A549 (cell line): ENCODE data around the gene RPH3AL. TPM values are rescaled to one million over a fixed set of nuclear protein-coding genes. Genes with fewer than 3 reads are reported as not detected.

Source experiments
- ATAC-seq, 2 experiments: fragments of 200-7000 bp in 1 of 2; fragments of >200 bp in 1 of 2; cut with Nextera tagmentation in 1 of 2; cut with Tn5 transposase in 1 of 2; 3 replicates each; pipeline versions ENCODE4 v1.8.0 to v1.9.1; 2018 to 2020; ENCODE audit warnings: mild to moderate bottlenecking in 1 of 2, moderate library complexity in 1 of 2
- CTCF ChIA-PET: fragments of 300-600 bp; sonication (Branson Sonifier 250); formaldehyde crosslinking; extraction: SDS; loops from one replicate; lab custom pipeline; 2021; ENCODE audit warnings: antibody characterized with exemption, inconsistent platforms; lab: Yijun Ruan, JAX
- POLR2A ChIA-PET: fragments of 350-600 bp; formaldehyde crosslinking; extraction: SDS; loops from one replicate; lab custom pipeline; 2021; ENCODE audit warnings: antibody characterized with exemption, inconsistent platforms; lab: Yijun Ruan, JAX
- DNase-seq, 2 experiments: peaks; one replicate each; pipeline versions ENCODE4 v3.0.0 to v3.0.0-alpha.2; 2011 to 2016; ENCODE audit warnings: low read depth in 1 of 2, low spot score in 1 of 2
- FAIRE-seq: peaks from 2 replicates; lab custom pipeline; 2011; peaks lifted over from hg19 to GRCh38; lab: Jason Lieb, UNC
- H3K27ac ChIP-seq, 2 experiments: fragments of >200 bp; sonication (Bioruptor Twin); formaldehyde crosslinking; 3 replicates each; pipeline ENCODE4 v1.5.1; 2016 to 2017
- H3K4me1 ChIP-seq: fragments of >200 bp; sonication (Bioruptor Twin); formaldehyde crosslinking; 3 replicates; pipeline ENCODE4 v1.6.1; 2016
- H3K4me2 ChIP-seq: fragments of >200 bp; sonication (Bioruptor Twin); formaldehyde crosslinking; 3 replicates; pipeline ENCODE4 v1.6.1; 2016
- H3K4me3 ChIP-seq: fragments of >200 bp; sonication (Bioruptor Twin); formaldehyde crosslinking; 3 replicates; pipeline ENCODE4 v1.5.1; 2016
- H3K9me3 ChIP-seq: fragments of >200 bp; sonication (Bioruptor Twin); formaldehyde crosslinking; 3 replicates; pipeline ENCODE4 v1.6.1; 2016
- ATOH8 ChIP-seq: fragments of 250-450 bp; sonication (Bioruptor Pico); IDR thresholded peaks from 2 replicates; pipeline ENCODE4 v1.5.0; 2020; ENCODE audit warnings: low read depth, mild to moderate bottlenecking, moderate library complexity
- CBX2 ChIP-seq: fragments of 200-600 bp; sonication (generic); IDR thresholded peaks from 2 replicates; pipeline ENCODE4 v1.6.1; 2016; ENCODE audit warnings: low read depth, mild to moderate bottlenecking, borderline replicate concordance
- CEBPB ChIP-seq, 2 experiments: fragments of >200 bp in 1 of 2; sonication (Bioruptor Twin) in 1 of 2; formaldehyde crosslinking in 1 of 2; IDR thresholded peaks; 2 replicates each; pipeline ENCODE4 v1.6.1; 2012 to 2016
- CTCF ChIP-seq: fragments of >200 bp; sonication (Bioruptor Twin); formaldehyde crosslinking; IDR thresholded peaks from 3 replicates; pipeline ENCODE4 v1.5.1; 2016
- EHF ChIP-seq: fragments of 250-450 bp; sonication (Bioruptor Pico); IDR thresholded peaks from 2 replicates; pipeline ENCODE4 v1.5.0; 2020; ENCODE audit warnings: mild to moderate bottlenecking
- EHMT2 ChIP-seq: fragments of 200-600 bp; sonication (generic); IDR thresholded peaks from 2 replicates; pipeline ENCODE4 v1.6.1; 2016; ENCODE audit warnings: antibody characterized with exemption, low read depth, mild to moderate bottlenecking, moderate library complexity
- ELK1 ChIP-seq: fragments of 150-350 bp; IDR thresholded peaks from 2 replicates; pipeline ENCODE4 v1.6.1; 2014; ENCODE audit warnings: low read depth, mild to moderate bottlenecking, low read length
- FOSB ChIP-seq: fragments of 250-450 bp; sonication (Bioruptor Pico); IDR thresholded peaks from 2 replicates; pipeline ENCODE4 v1.5.0; 2020; ENCODE audit warnings: mild to moderate bottlenecking, moderate library complexity
- GATA3 ChIP-seq: IDR thresholded peaks from 2 replicates; pipeline ENCODE4 v1.6.1; 2012; ENCODE audit warnings: borderline replicate concordance
- HDAC2 ChIP-seq: fragments of 200-600 bp; sonication (generic); IDR thresholded peaks from 2 replicates; pipeline ENCODE4 v1.6.1; 2016
- HES2 ChIP-seq: fragments of >200 bp; sonication (Bioruptor Twin); formaldehyde crosslinking; IDR thresholded peaks from 2 replicates; pipeline ENCODE4 v1.6.1; 2016
- HOXA7 ChIP-seq: fragments of 250-450 bp; sonication (Bioruptor Pico); IDR thresholded peaks from 2 replicates; pipeline ENCODE4 v1.5.0; 2020; ENCODE audit warnings: mild to moderate bottlenecking, moderate library complexity
- HOXB13 ChIP-seq: fragments of 250-450 bp; sonication (Bioruptor Pico); IDR thresholded peaks from 2 replicates; pipeline ENCODE4 v1.5.0; 2020; ENCODE audit warnings: low read depth, mild to moderate bottlenecking, moderate library complexity
- JUN ChIP-seq, 2 experiments: fragments of >200 bp; sonication (Bioruptor Twin); formaldehyde crosslinking; IDR thresholded peaks; 2 replicates in 1 of 2; 3 replicates in 1 of 2; pipeline ENCODE4 v1.6.1; 2016 to 2017
- JUNB ChIP-seq: fragments of >200 bp; sonication (Bioruptor Twin); formaldehyde crosslinking; IDR thresholded peaks from 2 replicates; pipeline ENCODE4 v1.6.1; 2016
- KDM1A ChIP-seq: fragments of 200-600 bp; sonication (generic); IDR thresholded peaks from 2 replicates; pipeline ENCODE4 v1.6.1; 2016; ENCODE audit warnings: low read depth, mild to moderate bottlenecking
- KDM5A ChIP-seq: fragments of 200-600 bp; sonication (generic); IDR thresholded peaks from 2 replicates; pipeline ENCODE4 v1.6.1; 2016; ENCODE audit warnings: antibody characterized with exemption, mild to moderate bottlenecking
- MYC ChIP-seq: IDR thresholded peaks from 2 replicates; pipeline ENCODE4 v1.6.1; 2012; ENCODE audit warnings: mild to moderate bottlenecking, inconsistent platforms, low read length, improper control_type of control experiment, borderline replicate concordance
- NFE2L2 ChIP-seq: fragments of 150-350 bp; conservative IDR thresholded peaks from 2 replicates; pipeline ENCODE4 v1.6.1; 2014; ENCODE audit warnings: low read length
- NPAS2 ChIP-seq: fragments of 250-450 bp; sonication (Bioruptor Pico); IDR thresholded peaks from 2 replicates; pipeline ENCODE4 v1.8.0; 2022; ENCODE audit warnings: mild to moderate bottlenecking, moderate library complexity, borderline replicate concordance
- PBX3 ChIP-seq: IDR thresholded peaks from 2 replicates; pipeline ENCODE4 v1.6.1; 2012
- POLR2A ChIP-seq: IDR thresholded peaks from 2 replicates; pipeline ENCODE4 v1.6.1; 2012; ENCODE audit warnings: mild to moderate bottlenecking, low read length
- RFX5 ChIP-seq: fragments of 450-650 bp; IDR thresholded peaks from 2 replicates; pipeline ENCODE4 v1.7.1; 2014; ENCODE audit warnings: antibody characterized with exemption, mild to moderate bottlenecking, moderate library complexity
- RNF2 ChIP-seq: fragments of 200-600 bp; sonication (generic); IDR thresholded peaks from 2 replicates; pipeline ENCODE4 v1.6.1; 2016; ENCODE audit warnings: low read depth, mild to moderate bottlenecking, antibody characterized with exemption, moderate library complexity, borderline replicate concordance
- SMC3 ChIP-seq: fragments of >200 bp; sonication (Bioruptor Twin); formaldehyde crosslinking; IDR thresholded peaks from 3 replicates; pipeline ENCODE4 v1.6.1; 2018; ENCODE audit warnings: inconsistent platforms
- TFCP2L1 ChIP-seq: fragments of 250-450 bp; sonication (Bioruptor Pico); IDR thresholded peaks from 2 replicates; pipeline ENCODE4 v1.5.0; 2021; ENCODE audit warnings: mild to moderate bottlenecking
- USF2 ChIP-seq: fragments of 450-650 bp; IDR thresholded peaks from 2 replicates; pipeline ENCODE4 v1.6.1; 2014; ENCODE audit warnings: antibody characterized with exemption
- ZC3H11A ChIP-seq: fragments of 450-650 bp; IDR thresholded peaks from 2 replicates; pipeline ENCODE4 v1.6.1; 2014; ENCODE audit warnings: antibody characterized with exemption, mild to moderate bottlenecking
- ZNF302 ChIP-seq: fragments of 250-450 bp; sonication (Bioruptor Pico); IDR thresholded peaks from 2 replicates; pipeline ENCODE4 v1.9.0; 2021; ENCODE audit warnings: inconsistent platforms, mild to moderate bottlenecking, moderate library complexity
- ZSCAN20 ChIP-seq: fragments of 250-450 bp; sonication (Bioruptor Pico); IDR thresholded peaks from 2 replicates; pipeline ENCODE4 v1.8.0; 2022; ENCODE audit warnings: mild to moderate bottlenecking, moderate library complexity
- WGBS: methylation state at CpG from one replicate; pipeline ENCODE4 v1.1.6; 2017; ENCODE audit errors: missing lambda C conversion rate; 5-methylcytosine and 5-hydroxymethylcytosine counted together
- polyA minus RNA-seq: library from RNA; depleted of rRNA, polyadenylated mRNA; stranded (reverse); fragments of >200 nt; gene quantifications from 2 replicates; pipeline ENCODE4 v1.2.3, GENCODE V29; 2011; rRNA and poly(A)+ RNA removed
- polyA plus RNA-seq, 4 experiments: library from polyadenylated mRNA; depleted of rRNA in 3 of 4; stranded (reverse); fragments of >200 nt; fragmentation: RNase III in 1 of 4; extraction: RNeasy Plus Mini Kit Qiagen cat#74134 plus additional on column Dnase treatment in 1 of 4; gene quantifications; 2 replicates in 3 of 4; 3 replicates in 1 of 4; pipeline ENCODE4 v1.2.3, GENCODE V29; 2011 to 2017

RPH3AL gene
- 29.6 and 31.1 TPM in 2 replicates for polyA plus RNA-seq (2011; rRNA removed)
- 18.3 and 24.8 TPM in 2 replicates for polyA plus RNA-seq (2012; cell fraction: cytosol; rRNA removed)
- polyA plus RNA-seq (2012; cell fraction: nucleus; rRNA removed), result 36.1 and 36.4 TPM in 2 replicates
- 20.0 to 27.4 TPM (median 23.3 TPM) in 3 replicates for polyA plus RNA-seq (2017; fragmentation: RNase III; extraction: RNeasy Plus Mini Kit Qiagen cat#74134 plus additional on column Dnase treatment)
- polyA minus RNA-seq, result 71.4 and 90.3 TPM in 2 replicates

- Histone ChIP-seq H3K4me3 (peak within 1 kb of the TSS; percentile 48), H3K27ac (peak within 1 kb of the TSS; percentile 97 to 98), H3K4me2 (peak within 1 kb of the TSS; percentile 85), H3K9me3 (no peaks in the 10 kb centered on the region), H3K4me1 (peaks cover 72% of the 10 kb centered on the region)
- 1% methylated on average over 22 of the region's 22 CpGs for WGBS
- CTCF ChIA-PET, result interaction anchor here (0.7 to 3.8 kb wide), 9 partner anchors 14 to 348 kb away, joined by 3 to 25 read pairs (median 4); no protein-coding TSS in a partner anchor
- DNase-seq, result peak; percentile 94 to 99
- FAIRE-seq, result peak; percentile 81
- peak; percentile 81 to 86 for ATAC-seq
- POLR2A ChIA-PET, result interaction anchor here (0.9 to 1.5 kb wide), 4 partner anchors 11 to 363 kb away, joined by 3 to 6 read pairs (median 4); partner anchors contain the start of gene VPS53
- no peak for TF ChIP-seq HDAC2
- TF ChIP-seq TFCP2L1 (CRISPR knock-in tag), result 0 out of 2 replicates have a peak, but pooled peaks have one; percentile 87
- TF ChIP-seq ZSCAN20, result peak; percentile 21; the same call in 1 of the 2 replicates
- no peak for TF ChIP-seq NPAS2
- TF ChIP-seq CBX2, result no peak
- no peak for TF ChIP-seq GATA3
- TF ChIP-seq FOSB (CRISPR knock-in tag), result peak; percentile 70; the same call in 1 of the 2 replicates
- peak in 1 of 2 experiments; percentile 15; a peak in 1 of 4 replicates for TF ChIP-seq CEBPB (IDR thresholded peaks at IDR 0.05)
- TF ChIP-seq JUNB, result peak; percentile 48
- no peak for TF ChIP-seq CTCF
- peak; percentile 90 for TF ChIP-seq HOXA7
- peak; percentile 82 to 88 for TF ChIP-seq JUN (IDR thresholded peaks at IDR 0.05)
- peak; percentile 85 for TF ChIP-seq HOXB13
- no peak for TF ChIP-seq EHMT2
- TF ChIP-seq RFX5, result peak; percentile 76
- TF ChIP-seq POLR2A, result peak; percentile 5; the same call in 1 of the 2 replicates
- no peak for TF ChIP-seq HES2
- TF ChIP-seq PBX3, result no peak; the same call in none of the 2 replicates
- TF ChIP-seq KDM5A, result no peak
- TF ChIP-seq NFE2L2, result no peak
- TF ChIP-seq RNF2, result no peak
- TF ChIP-seq EHF (CRISPR knock-in tag), result peak; percentile 89; the same call in 1 of the 2 replicates
- no peak for TF ChIP-seq KDM1A
- peak; percentile 26; the same call in 1 of the 3 replicates for TF ChIP-seq SMC3
- 0 out of 2 replicates have a peak, but pooled peaks have one; percentile 46 for TF ChIP-seq ATOH8 (CRISPR knock-in tag)
- TF ChIP-seq MYC, result peak; percentile 88
- TF ChIP-seq ZC3H11A, result no peak
- TF ChIP-seq ELK1, result no peak
- TF ChIP-seq USF2, result no peak
- TF ChIP-seq ZNF302 (CRISPR knock-in tag), result peak; percentile 88
These were observed at the start of gene RPH3AL for GRCh38 chr17:352421-353212. Gene RPH3AL, minus strand, starts transcription at chr17:352807. Its CDS starts 25,264 bp downstream, at chr17:327543.
